ENCODE measurements around the gene SYCE3.

GRCh38 chr22:50600538-50600937, 37.8 kb upstream of the SYCE3 start, which contains the start of gene MAPK8IP2:
- TF ChIP-seq PATZ1 (CRISPR knock-in tag; IDR thresholded peaks at IDR 0.05; ENCODE audit: borderline replicate concordance) (no peak), ARNTL (CRISPR knock-in tag; IDR thresholded peaks at IDR 0.05; ENCODE audit: borderline replicate concordance, low read depth) (no peak)

Data from SK-N-SH treated with all-trans-retinoic acid at 6 μM for 48 hours (cell line).